NT2/D1 (cell line): Measurements from ENCODE around the gene CASK.

ENCODE experiments used
- SUZ12 ChIP-seq: IDR thresholded peaks from 2 replicates; pipeline ENCODE4 v1.6.1; 2011; ENCODE audit not compliant: insufficient read length, insufficient read depth; ENCODE audit errors: extremely low read depth
- YY1 ChIP-seq: IDR thresholded peaks from 2 replicates; pipeline ENCODE4 v1.6.1; 2011; ENCODE audit not compliant: insufficient read length, insufficient read depth

- no peak for TF ChIP-seq SUZ12
- TF ChIP-seq YY1: no peak
Observed at GRCh38 chrX:41588271-41588670, 335.1 kb downstream of the CASK start.
